Measurements from ENCODE around the gene SLC6A18. TPM values are rescaled to one million over a fixed set of nuclear protein-coding genes. Genes with fewer than 3 reads are reported as not detected.

Gene SLC6A18
- total and polyA plus RNA-seq, 9 donors = not detected

- Histone ChIP-seq H3K4me1 (ENCODE audit: control insufficient read depth, insufficient read depth, low read length) (no peaks in the 10 kb centered on the region), H3K36me3 (ENCODE audit: control insufficient read depth, insufficient read depth, low read length) (no peaks in the 10 kb centered on the region), H3K27ac (ENCODE audit: low read length) (no peak overlapping the region), H3K27me3 (ENCODE audit: control insufficient read depth, insufficient read depth, low read length) (peaks cover 37% of the 10 kb centered on the region), H3K9me3 (replicated peaks; ENCODE audit: control insufficient read depth, low read depth, low read length) (no peaks in the 10 kb centered on the region), H3K4me3 (ENCODE audit: low read length) (no peak overlapping the region)
- no peak for DNase-seq
- WGBS (ENCODE audit: insufficient coverage) = 81% methylated on average over 12 of the region's 24 CpGs
Observed at GRCh38 chr5:1291611-1292080, 66.5 kb downstream of the SLC6A18 start.

DNA sequence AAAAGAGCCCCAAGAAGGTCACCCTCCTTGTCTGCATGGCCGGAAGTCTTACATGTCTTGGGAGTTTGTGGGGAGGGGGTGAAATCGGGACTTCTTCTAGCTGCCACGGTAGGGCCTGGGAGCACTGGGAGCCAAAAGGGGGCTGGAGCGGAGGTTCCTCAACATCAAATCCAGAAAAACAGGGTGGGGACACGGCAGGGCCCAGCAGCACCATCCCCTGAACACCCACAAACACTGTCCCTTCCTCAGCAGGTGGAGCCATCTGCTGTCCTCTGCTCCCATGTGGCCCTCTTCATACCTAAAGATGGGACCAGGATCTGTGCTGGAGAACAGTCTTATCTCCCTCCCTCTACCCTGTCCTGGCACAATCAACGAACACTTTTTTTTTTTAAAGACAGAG is 67.0 kb downstream of the SLC6A18 start:
- Histone ChIP-seq H3K27ac (ENCODE audit: low read length) (no peak overlapping the region), H3K36me3 (ENCODE audit: control insufficient read depth, insufficient read depth, low read length) (no peaks in the 10 kb centered on the region), H3K27me3 (ENCODE audit: control insufficient read depth, insufficient read depth, low read length) (peaks cover 42% of the 10 kb centered on the region), H3K4me3 (ENCODE audit: low read length) (no peak overlapping the region), H3K9me3 (replicated peaks; ENCODE audit: control insufficient read depth, low read depth, low read length) (no peaks in the 10 kb centered on the region), H3K4me1 (ENCODE audit: control insufficient read depth, insufficient read depth, low read length) (no peaks in the 10 kb centered on the region)
- 74% methylated on average over 4 of the region's 6 CpGs for WGBS (ENCODE audit: insufficient coverage)
- no peak for DNase-seq

- no peaks in the 10 kb centered on the region for H3K36me3 ChIP-seq (ENCODE audit: control insufficient read depth, insufficient read depth, low read length)
- no peak for DNase-seq
- H3K9me3 ChIP-seq (replicated peaks; ENCODE audit: control insufficient read depth, low read depth, low read length) = no peaks in the 10 kb centered on the region
- WGBS (ENCODE audit: insufficient coverage) = 85% methylated on average over 25 of the region's 30 CpGs
- peaks cover 50% of the 10 kb centered on the region for H3K27me3 ChIP-seq (ENCODE audit: control insufficient read depth, insufficient read depth, low read length)
- H3K4me1 ChIP-seq (ENCODE audit: control insufficient read depth, insufficient read depth, low read length) = no peaks in the 10 kb centered on the region
- no peak overlapping the region for H3K4me3 ChIP-seq (ENCODE audit: low read length)
- no peak overlapping the region for H3K27ac ChIP-seq (ENCODE audit: low read length)
Observed at GRCh38 chr5:1292846-1293415, 67.8 kb downstream of the SLC6A18 start.

- WGBS (ENCODE audit: insufficient coverage) = 89% methylated on average over 59 of the region's 60 CpGs
Observed at GRCh38 chr5:1293416-1294205, 68.4 kb downstream of the SLC6A18 start.

DNA sequence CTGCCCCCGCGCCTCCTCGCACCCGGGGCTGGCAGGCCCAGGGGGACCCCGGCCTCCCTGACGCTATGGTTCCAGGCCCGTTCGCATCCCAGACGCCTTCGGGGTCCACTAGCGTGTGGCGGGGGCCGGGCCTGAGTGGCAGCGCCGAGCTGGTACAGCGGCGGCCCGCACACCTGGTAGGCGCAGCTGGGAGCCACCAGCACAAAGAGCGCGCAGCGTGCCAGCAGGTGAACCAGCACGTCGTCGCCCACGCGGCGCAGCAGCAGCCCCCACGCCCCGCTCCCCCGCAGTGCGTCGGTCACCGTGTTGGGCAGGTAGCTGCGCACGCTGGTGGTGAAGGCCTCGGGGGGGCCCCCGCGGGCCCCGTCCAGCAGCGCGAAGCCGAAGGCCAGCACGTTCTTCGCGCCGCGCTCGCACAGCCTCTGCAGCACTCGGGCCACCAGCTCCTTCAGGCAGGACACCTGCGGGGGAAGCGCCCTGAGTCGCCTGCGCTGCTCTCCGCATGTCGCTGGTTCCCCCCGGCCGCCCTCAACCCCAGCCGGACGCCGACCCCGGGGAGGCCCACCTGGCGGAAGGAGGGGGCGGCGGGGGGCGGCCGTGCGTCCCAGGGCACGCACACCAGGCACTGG is 69.1 kb downstream of the SLC6A18 start:
- no peak overlapping the region for H3K4me3 ChIP-seq (ENCODE audit: low read length)
- DNase-seq = no peak
- no peak overlapping the region for H3K27ac ChIP-seq (ENCODE audit: low read length)
- H3K36me3 ChIP-seq (ENCODE audit: control insufficient read depth, insufficient read depth, low read length) = no peaks in the 10 kb centered on the region
- H3K9me3 ChIP-seq (replicated peaks; ENCODE audit: control insufficient read depth, low read depth, low read length) = no peaks in the 10 kb centered on the region
- no peaks in the 10 kb centered on the region for H3K4me1 ChIP-seq (ENCODE audit: control insufficient read depth, insufficient read depth, low read length)
- H3K27me3 ChIP-seq (ENCODE audit: control insufficient read depth, insufficient read depth, low read length) = peaks cover 54% of the 10 kb centered on the region
- WGBS (ENCODE audit: insufficient coverage) = 26% methylated on average over 69 of the region's 69 CpGs

More at GRCh38 chr5:1293416-1294205, 68.4 kb downstream of the SLC6A18 start:
- H3K4me1 ChIP-seq (ENCODE audit: control insufficient read depth, insufficient read depth, low read length) = no peaks in the 10 kb centered on the region
- H3K27ac ChIP-seq (ENCODE audit: low read length) = no peak overlapping the region
- H3K4me3 ChIP-seq (ENCODE audit: low read length) = no peak overlapping the region
- no peaks in the 10 kb centered on the region for H3K36me3 ChIP-seq (ENCODE audit: control insufficient read depth, insufficient read depth, low read length)
- no peaks in the 10 kb centered on the region for H3K9me3 ChIP-seq (replicated peaks; ENCODE audit: control insufficient read depth, low read depth, low read length)
- peaks cover 50% of the 10 kb centered on the region for H3K27me3 ChIP-seq (ENCODE audit: control insufficient read depth, insufficient read depth, low read length)
- no peak for DNase-seq

- H3K4me3 ChIP-seq (ENCODE audit: low read length) = no peak within 1 kb of the TSS
- H3K27me3 ChIP-seq (ENCODE audit: control insufficient read depth, insufficient read depth, low read length) = peaks cover 59% of the 10 kb centered on the region
- H3K4me1 ChIP-seq (ENCODE audit: control insufficient read depth, insufficient read depth, low read length) = no peaks in the 10 kb centered on the region
- 1% methylated on average over 94 of the region's 102 CpGs for WGBS (ENCODE audit: insufficient coverage)
- H3K36me3 ChIP-seq (ENCODE audit: control insufficient read depth, insufficient read depth, low read length) = no peaks in the 10 kb centered on the region
- H3K27ac ChIP-seq (ENCODE audit: low read length) = no peak within 1 kb of the TSS
- H3K9me3 ChIP-seq (replicated peaks; ENCODE audit: control insufficient read depth, low read depth, low read length) = no peaks in the 10 kb centered on the region
- DNase-seq = no peak
Observed at GRCh38 chr5:1294835-1295649, 69.9 kb downstream of the SLC6A18 start, which contains the start of gene TERT. TSS of gene TERT (minus strand) at chr5:1295068. CDS start at chr5:1294989, 79 bp downstream.

DNA sequence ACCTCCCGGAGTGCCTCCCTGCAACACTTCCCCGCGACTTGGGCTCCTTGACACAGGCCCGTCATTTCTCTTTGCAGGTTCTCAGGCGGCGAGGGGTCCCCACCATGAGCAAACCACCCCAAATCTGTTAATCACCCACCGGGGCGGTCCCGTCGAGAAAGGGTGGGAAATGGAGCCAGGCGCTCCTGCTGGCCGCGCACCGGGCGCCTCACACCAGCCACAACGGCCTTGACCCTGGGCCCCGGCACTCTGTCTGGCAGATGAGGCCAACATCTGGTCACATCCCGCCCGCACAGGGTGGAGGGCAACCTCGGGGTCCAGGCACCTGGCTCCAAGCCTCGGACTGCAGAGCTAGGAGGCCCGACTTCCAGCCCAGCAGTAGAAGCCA is 70.5 kb downstream of the SLC6A18 start:
- H3K9me3 ChIP-seq (replicated peaks; ENCODE audit: control insufficient read depth, low read depth, low read length) = no peaks in the 10 kb centered on the region
- no peaks in the 10 kb centered on the region for H3K4me1 ChIP-seq (ENCODE audit: control insufficient read depth, insufficient read depth, low read length)
- DNase-seq = no peak
- WGBS (ENCODE audit: insufficient coverage) = 18% methylated on average over 21 of the region's 22 CpGs
- no peak overlapping the region for H3K4me3 ChIP-seq (ENCODE audit: low read length)
- no peaks in the 10 kb centered on the region for H3K36me3 ChIP-seq (ENCODE audit: control insufficient read depth, insufficient read depth, low read length)
- peaks cover 60% of the 10 kb centered on the region for H3K27me3 ChIP-seq (ENCODE audit: control insufficient read depth, insufficient read depth, low read length)
- no peak overlapping the region for H3K27ac ChIP-seq (ENCODE audit: low read length)

Other genes starting within 250 kb of the SLC6A18 start
- 2.3 TPM for gene NKD2, start 216.6 kb upstream of the SLC6A18 start, total RNA-seq
- 1 to 10 TPM; 1.5 to 5.3 (median 2.5) TPM for gene NKD2, start 216.6 kb upstream of the SLC6A18 start, polyA plus RNA-seq (ENCODE audit: insufficient read depth in 1 of 8, insufficient read length in 8 of 8, low replicate concordance in 1 of 8)
- 5.5 TPM for gene SLC12A7, start 113.3 kb upstream of the SLC6A18 start, total RNA-seq
- 10 to 100 TPM in 6 of 8 donors, 1 to 10 TPM in 2; 7.0 to 12.5 (median 10.9) TPM for gene SLC12A7, start 113.3 kb upstream of the SLC6A18 start, polyA plus RNA-seq (ENCODE audit: insufficient read depth in 1 of 8, insufficient read length in 8 of 8, low replicate concordance in 1 of 8)
- gene SLC6A19, start 23.8 kb upstream of the SLC6A18 start, total RNA-seq = not detected
- 1 to 10 TPM in 2 of 8 donors, under 1 TPM in 3, not detected in 3; 0.03 to 9.9 (median 0.11) TPM for gene SLC6A19, start 23.8 kb upstream of the SLC6A18 start, polyA plus RNA-seq (ENCODE audit: insufficient read depth in 1 of 8, insufficient read length in 8 of 8, low replicate concordance in 1 of 8)
- gene TERT, start 69.7 kb downstream of the SLC6A18 start, total RNA-seq = not detected
- under 1 TPM in 4 of 8 donors, not detected in 4; 0.05 to 0.23 (median 0.15) TPM for gene TERT, start 69.7 kb downstream of the SLC6A18 start, polyA plus RNA-seq (ENCODE audit: insufficient read depth in 1 of 8, insufficient read length in 8 of 8, low replicate concordance in 1 of 8)
- 58.4 TPM for gene CLPTM1L, start 119.7 kb downstream of the SLC6A18 start, total RNA-seq
- 10 to 100 TPM; 49.1 to 73.6 (median 60.4) TPM for gene CLPTM1L, start 119.7 kb downstream of the SLC6A18 start, polyA plus RNA-seq (ENCODE audit: insufficient read depth in 1 of 8, insufficient read length in 8 of 8, low replicate concordance in 1 of 8)
- not detected for gene SLC6A3, start 220.1 kb downstream of the SLC6A18 start, total RNA-seq
- under 1 TPM in 3 of 8 donors, not detected in 5; 0.11 to 0.23 (median 0.12) TPM for gene SLC6A3, start 220.1 kb downstream of the SLC6A18 start, polyA plus RNA-seq (ENCODE audit: insufficient read depth in 1 of 8, insufficient read length in 8 of 8, low replicate concordance in 1 of 8)

Data from muscle of leg (tissue), 11 donors.